GM21529 (cell line): ENCODE data around the gene EFCAB6.

Source experiments
- ATAC-seq: cut with Tn5 transposase; IDR thresholded peaks from one replicate; pipeline ENCODE4 v1.9.1; 2021; ENCODE audit not compliant: unreplicated experiment

The EFCAB6 gene

GRCh38 chr22:43812149-43812842 lies at the start of gene EFCAB6:
EFCAB6 (minus strand) TSS chr22:43812305; CDS start chr22:43782318, 29,987 bp downstream.
- peak; percentile 83 for ATAC-seq

GRCh38 chr22:43861529-43861928 lies 49.4 kb upstream of the EFCAB6 start:
- ATAC-seq = no peak

- ATAC-seq = no peak
Observed at GRCh38 chr22:43860831-43861230, 48.7 kb upstream of the EFCAB6 start.

- ATAC-seq = no peak
Observed at GRCh38 chr22:43860126-43860525, 48.0 kb upstream of the EFCAB6 start.

GRCh38 chr22:43859621-43860020 lies 47.5 kb upstream of the EFCAB6 start:
- ATAC-seq = no peak

- ATAC-seq = no peak
Observed at GRCh38 chr22:43859176-43859575, 47.1 kb upstream of the EFCAB6 start.

GRCh38 chr22:43858156-43858895 lies 46.2 kb upstream of the EFCAB6 start:
- ATAC-seq = no peak

GRCh38 chr22:43857367-43857766 lies 45.3 kb upstream of the EFCAB6 start:
- ATAC-seq = no peak

- ATAC-seq = no peak
Observed at GRCh38 chr22:43855431-43855830, 43.3 kb upstream of the EFCAB6 start.

GRCh38 chr22:43854786-43855271 lies 42.7 kb upstream of the EFCAB6 start:
- no peak for ATAC-seq

GRCh38 chr22:43854121-43854785 lies 42.1 kb upstream of the EFCAB6 start:
- no peak for ATAC-seq

GRCh38 chr22:43853328-43853931 lies 41.3 kb upstream of the EFCAB6 start:
- ATAC-seq = no peak

GRCh38 chr22:43852573-43853327 lies 40.6 kb upstream of the EFCAB6 start:
- no peak for ATAC-seq

GRCh38 chr22:43851979-43852307 lies 39.8 kb upstream of the EFCAB6 start:
- ATAC-seq = no peak

- no peak for ATAC-seq
Observed at GRCh38 chr22:43851058-43851978, 39.2 kb upstream of the EFCAB6 start.

- ATAC-seq = no peak
Observed at GRCh38 chr22:43850529-43850928, 38.4 kb upstream of the EFCAB6 start.

GRCh38 chr22:43849731-43850130 lies 37.6 kb upstream of the EFCAB6 start:
- ATAC-seq = no peak

GRCh38 chr22:43848366-43849171 lies 36.5 kb upstream of the EFCAB6 start:
- no peak for ATAC-seq
